Panc1 (cell line): ENCODE measurements around the gene OR52R1. TPM values are rescaled to one million over a fixed set of nuclear protein-coding genes. Genes with fewer than 3 reads are reported as not detected.

Experiments
- ATAC-seq: fragments of 200-7000 bp; cut with Tn5 transposase; 2 replicates; pipeline ENCODE4 v1.9.1; 2020; ENCODE audit warnings: mild to moderate bottlenecking, moderate library complexity
- BruUV-seq: library from RNA; stranded (reverse); fragments of 400-500 nt; replicated peaks from 2 replicates; lab custom pipeline; 2021; lab: Mats Ljungman, UMichigan
- CTCF ChIA-PET: fragments of 300-600 bp; sonication (Branson Sonifier 250); formaldehyde crosslinking; loops from one replicate; lab custom pipeline; 2022; ENCODE audit warnings: antibody characterized with exemption; lab: Charles Lee
- POLR2A ChIA-PET: fragments of 300-600 bp; sonication (Branson Sonifier 250); formaldehyde crosslinking; loops from one replicate; lab custom pipeline; 2022; ENCODE audit warnings: antibody characterized with exemption; lab: Charles Lee
- DNase-seq: peaks from one replicate; pipeline ENCODE4 v3.0.0-alpha.2; 2010; ENCODE audit warnings: low read depth, low spot score
- H3K27ac ChIP-seq: 2 replicates; pipeline ENCODE4 v1.5.1; 2011; ENCODE audit warnings: mild to moderate bottlenecking, low read length, inconsistent platforms
- H3K27me3 ChIP-seq: fragments of 200-500 bp; sonication (Bioruptor generic); 2 replicates; pipeline ENCODE4 v1.6.0; 2014; ENCODE audit warnings: low read length, inconsistent platforms; ENCODE audit not compliant: control insufficient read depth, insufficient read depth
- H3K36me3 ChIP-seq: fragments of 200-500 bp; sonication (Bioruptor generic); 2 replicates; pipeline ENCODE4 v1.5.1; 2014; ENCODE audit warnings: inconsistent platforms, mild to moderate bottlenecking, low read length, moderate library complexity; ENCODE audit not compliant: control insufficient read depth, insufficient read depth
- H3K4me1 ChIP-seq: 2 replicates; pipeline ENCODE4 v1.5.1; 2011; ENCODE audit warnings: inconsistent platforms, mild to moderate bottlenecking, low read length, moderate library complexity; ENCODE audit not compliant: control insufficient read depth, insufficient read depth
- H3K4me3 ChIP-seq, 2 experiments: 2 replicates each; pipeline ENCODE4 v1.5.1; 2011 to 2012; ENCODE audit warnings: low read depth in 2 of 2, low read length in 2 of 2, mild to moderate bottlenecking in 2 of 2, inconsistent platforms in 1 of 2, moderate library complexity in 1 of 2
- H3K9me3 ChIP-seq: fragments of 200-500 bp; sonication (Bioruptor generic); 2 replicates; pipeline ENCODE4 v1.5.1; 2014; ENCODE audit warnings: low read depth, mild to moderate bottlenecking, inconsistent platforms, low read length, moderate library complexity; ENCODE audit not compliant: control insufficient read depth, insufficient read depth
- CTCF ChIP-seq: fragments of 450-650 bp; IDR thresholded peaks from 2 replicates; pipeline ENCODE4 v1.5.1; 2017; ENCODE audit warnings: mild to moderate bottlenecking
- POLR2AphosphoS5 ChIP-seq: IDR thresholded peaks from 2 replicates; pipeline ENCODE4 v1.6.1; 2012; ENCODE audit warnings: mild to moderate bottlenecking, low read depth, low read length, moderate library complexity
- SIN3A ChIP-seq: IDR thresholded peaks from 2 replicates; pipeline ENCODE4 v1.6.1; 2012; ENCODE audit warnings: low read depth, mild to moderate bottlenecking, low read length, moderate library complexity, borderline replicate concordance; ENCODE audit not compliant: insufficient read depth
- TCF7L2 ChIP-seq: IDR thresholded peaks from 2 replicates; pipeline ENCODE4 v1.6.1; 2011; ENCODE audit warnings: mild to moderate bottlenecking, low read depth, low read length, inconsistent platforms
- in situ Hi-C: cut with HindIII; loops from 2 replicates; pipeline ENCODE4 v1.10.0; 2016; ENCODE audit warnings: low sequenced_read_pairs, low pct_unique_long_range_greater_than_20kb
- intact Hi-C: fragments of 100-400 bp; cut with micrococcal nuclease; formaldehyde crosslinking; loops from one replicate; pipeline ENCODE4 v1.10.0; 2022; ENCODE audit not compliant: unreplicated experiment
- total RNA-seq: library from RNA; stranded (reverse); gene quantifications from one replicate; pipeline ENCODE4 v1.2.1, GENCODE V29; 2021; ENCODE audit not compliant: unreplicated experiment
- TF ChIP-seq, protein P1 (sequence below), 2 experiments: IDR thresholded peaks; 2 replicates each; pipeline ENCODE4 v1.6.1; 2011 to 2012; ENCODE audit warnings: low read depth in 2 of 2, control low read depth in 1 of 2, low read length in 1 of 2, mild to moderate bottlenecking in 1 of 2, moderate library complexity in 1 of 2; ENCODE audit not compliant: insufficient read depth in 1 of 2

The OR52R1 gene
- total RNA-seq, 1 experiment from 2014 or later, result not detected

DNA sequence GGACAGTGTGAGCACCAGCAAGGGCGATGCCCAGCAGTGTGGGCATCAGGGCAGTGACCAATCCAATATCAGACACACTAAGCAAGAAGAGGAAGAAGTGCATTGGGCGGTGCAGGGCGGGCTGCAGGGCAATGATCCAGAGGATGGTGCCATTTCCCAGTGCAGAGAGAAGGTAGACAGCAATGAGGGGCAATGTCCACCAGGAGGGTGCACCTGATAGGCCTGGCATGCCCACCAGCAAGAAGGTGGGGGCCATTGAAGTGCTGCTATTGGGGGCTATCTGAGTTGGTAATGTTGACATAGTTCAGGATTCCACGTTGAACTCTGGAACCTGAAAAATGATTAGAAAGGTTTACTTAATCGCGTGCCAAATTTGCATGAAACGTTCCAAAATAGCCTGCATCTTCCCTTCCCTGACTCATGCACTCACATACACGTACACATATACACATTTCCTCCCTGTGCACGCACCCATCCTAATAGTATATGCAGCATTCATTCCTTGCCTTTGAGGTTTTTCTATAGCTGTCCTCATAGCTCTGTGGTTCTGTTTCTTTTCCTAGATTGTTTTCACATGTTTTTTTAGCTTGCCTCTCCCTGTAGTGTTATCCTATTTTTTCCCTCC, 44.8 kb upstream of the OR52R1 start, which contains the start of gene OR51S1:
TSS of gene OR51S1 (minus strand) at position 301 of the 625 bp plus-strand sequence. CDS start at position 301, 0 bp downstream.
- in situ Hi-C loops, result no loop called here
- BruUV-seq, result no TSS peak
- intact Hi-C loops, result no loop called here
- CTCF ChIA-PET, result no interaction called here
- no peaks in the 10 kb centered on the region for H3K4me1 ChIP-seq
- no peak within 1 kb of the TSS for H3K4me3 ChIP-seq
- TF ChIP-seq POLR2AphosphoS5, result no peak
- no peak for TF ChIP-seq SIN3A
- no peak for TF ChIP-seq TCF7L2
- TF ChIP-seq, protein P1, sequence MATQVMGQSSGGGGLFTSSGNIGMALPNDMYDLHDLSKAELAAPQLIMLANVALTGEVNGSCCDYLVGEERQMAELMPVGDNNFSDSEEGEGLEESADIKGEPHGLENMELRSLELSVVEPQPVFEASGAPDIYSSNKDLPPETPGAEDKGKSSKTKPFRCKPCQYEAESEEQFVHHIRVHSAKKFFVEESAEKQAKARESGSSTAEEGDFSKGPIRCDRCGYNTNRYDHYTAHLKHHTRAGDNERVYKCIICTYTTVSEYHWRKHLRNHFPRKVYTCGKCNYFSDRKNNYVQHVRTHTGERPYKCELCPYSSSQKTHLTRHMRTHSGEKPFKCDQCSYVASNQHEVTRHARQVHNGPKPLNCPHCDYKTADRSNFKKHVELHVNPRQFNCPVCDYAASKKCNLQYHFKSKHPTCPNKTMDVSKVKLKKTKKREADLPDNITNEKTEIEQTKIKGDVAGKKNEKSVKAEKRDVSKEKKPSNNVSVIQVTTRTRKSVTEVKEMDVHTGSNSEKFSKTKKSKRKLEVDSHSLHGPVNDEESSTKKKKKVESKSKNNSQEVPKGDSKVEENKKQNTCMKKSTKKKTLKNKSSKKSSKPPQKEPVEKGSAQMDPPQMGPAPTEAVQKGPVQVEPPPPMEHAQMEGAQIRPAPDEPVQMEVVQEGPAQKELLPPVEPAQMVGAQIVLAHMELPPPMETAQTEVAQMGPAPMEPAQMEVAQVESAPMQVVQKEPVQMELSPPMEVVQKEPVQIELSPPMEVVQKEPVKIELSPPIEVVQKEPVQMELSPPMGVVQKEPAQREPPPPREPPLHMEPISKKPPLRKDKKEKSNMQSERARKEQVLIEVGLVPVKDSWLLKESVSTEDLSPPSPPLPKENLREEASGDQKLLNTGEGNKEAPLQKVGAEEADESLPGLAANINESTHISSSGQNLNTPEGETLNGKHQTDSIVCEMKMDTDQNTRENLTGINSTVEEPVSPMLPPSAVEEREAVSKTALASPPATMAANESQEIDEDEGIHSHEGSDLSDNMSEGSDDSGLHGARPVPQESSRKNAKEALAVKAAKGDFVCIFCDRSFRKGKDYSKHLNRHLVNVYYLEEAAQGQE (IDR thresholded peaks at IDR 0.05; ENCODE audit: insufficient read depth in 1 of 2, low read depth in 2 of 2, low read length in 1 of 2), result no peak
- no peak for TF ChIP-seq CTCF
- ATAC-seq (no peak), DNase-seq (no peak)
- H3K27me3 ChIP-seq, result no peaks in the 10 kb centered on the region
- no peak within 1 kb of the TSS for H3K27ac ChIP-seq
- H3K36me3 ChIP-seq, result no peaks in the 10 kb centered on the region
- POLR2A ChIA-PET, result no interaction called here
- no peaks in the 10 kb centered on the region for H3K9me3 ChIP-seq

DNA sequence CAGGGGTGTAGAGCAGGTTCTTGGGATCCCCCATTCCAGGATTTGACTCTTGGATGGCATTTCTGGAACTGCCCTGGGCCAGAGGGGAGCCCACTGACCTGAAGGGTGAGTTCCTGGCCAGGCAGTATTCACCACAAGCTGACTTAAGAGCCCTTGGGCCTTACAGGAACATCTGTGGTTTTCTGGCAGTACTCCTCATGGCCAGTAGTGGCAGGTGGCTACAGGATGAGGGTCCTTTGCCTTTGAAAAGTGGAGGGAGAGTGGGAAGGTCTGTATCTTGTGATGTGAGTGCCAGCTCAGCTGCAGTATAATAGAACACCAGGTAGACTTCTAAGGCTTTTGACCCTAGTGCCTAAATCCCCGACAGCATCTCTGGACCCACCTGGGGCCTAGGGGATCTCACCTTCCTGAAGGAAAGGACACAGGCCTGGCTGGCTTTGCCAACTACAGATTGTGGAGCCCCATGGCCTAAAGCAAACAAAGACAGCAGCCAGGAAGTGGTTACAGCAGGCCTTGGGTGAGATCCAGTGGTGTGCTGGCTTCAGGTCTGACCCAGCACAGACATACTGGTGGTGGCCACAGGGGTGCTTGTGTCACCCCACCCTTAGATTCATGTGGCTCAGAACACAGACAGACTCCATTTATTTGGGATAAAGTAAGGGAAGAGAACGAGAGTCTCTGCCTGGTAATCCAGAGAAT, 35.8 kb upstream of the OR52R1 start:
- no peaks in the 10 kb centered on the region for H3K9me3 ChIP-seq
- H3K4me3 ChIP-seq, result no peak overlapping the region
- H3K4me1 ChIP-seq, result no peaks in the 10 kb centered on the region
- intact Hi-C loops, result no loop called here
- no TSS peak for BruUV-seq
- in situ Hi-C loops, result no loop called here
- ATAC-seq (no peak), DNase-seq (no peak)
- H3K27me3 ChIP-seq, result no peaks in the 10 kb centered on the region
- ChIA-PET POLR2A (no interaction called here), CTCF (no interaction called here)
- TF ChIP-seq CTCF, result no peak
- TF ChIP-seq POLR2AphosphoS5, result no peak
- TF ChIP-seq, protein P1 (IDR thresholded peaks at IDR 0.05; ENCODE audit: insufficient read depth in 1 of 2, low read depth in 2 of 2, low read length in 1 of 2), result no peak
- TF ChIP-seq TCF7L2, result no peak
- TF ChIP-seq SIN3A, result no peak
- H3K36me3 ChIP-seq, result no peaks in the 10 kb centered on the region
- H3K27ac ChIP-seq, result no peak overlapping the region
